HG03045 (cell line): Measurements from ENCODE around the gene NPAS1.
"Not testable (repeated sequence)": the region's sequence is repeated elsewhere in the genome, so short reads cannot be mapped to it uniquely, and the experiment has no call there.

Experiments used
- ATAC-seq: cut with Tn5 transposase; IDR thresholded peaks from one replicate; pipeline ENCODE4 v1.9.1; 2021; ENCODE audit warnings: mild to moderate bottlenecking, moderate library complexity; ENCODE audit not compliant: unreplicated experiment

NPAS1 gene

GRCh38 chr19:46990991-46991676, 28.5 kb upstream of the NPAS1 start:
- ATAC-seq = no peak

DNA sequence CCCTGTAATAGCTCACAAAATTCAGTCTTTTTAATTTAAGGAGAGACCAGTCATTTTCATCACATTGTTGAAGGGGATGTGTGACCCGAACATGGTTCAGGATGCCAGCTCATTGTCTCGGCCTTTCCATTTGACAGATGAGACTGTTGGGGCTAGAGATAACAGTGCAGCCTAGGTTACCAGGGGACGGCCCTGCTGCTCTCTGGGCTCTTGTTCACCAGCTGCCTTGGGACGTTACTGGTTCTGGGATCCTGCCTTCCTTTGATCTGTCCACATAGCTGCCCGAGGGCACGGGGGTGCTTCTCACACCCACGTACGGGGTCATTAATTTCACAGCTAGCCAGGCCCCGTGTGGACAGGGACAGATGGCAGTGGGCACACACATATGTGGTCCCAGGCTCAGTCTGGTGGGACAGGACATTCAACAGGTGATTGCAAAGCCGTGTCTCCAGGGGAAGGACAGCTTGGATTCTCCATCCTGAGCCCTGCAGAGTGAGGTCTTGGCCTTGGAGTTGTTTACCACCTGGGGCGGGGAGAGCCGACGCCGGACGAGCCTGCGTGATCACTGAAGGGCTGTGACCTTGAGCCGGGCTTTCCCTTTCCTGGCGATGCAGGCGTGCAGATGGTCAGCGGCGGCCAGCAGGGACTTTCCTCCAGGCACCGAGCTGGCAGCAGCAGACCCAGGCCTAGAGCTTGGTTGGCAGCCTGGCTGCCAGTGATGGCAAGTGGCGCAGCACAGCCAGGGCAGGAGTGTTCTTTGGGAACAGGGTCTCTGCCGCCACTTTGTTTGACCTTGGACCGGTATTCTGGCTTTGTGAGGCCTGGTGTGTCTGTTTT, 26.7 kb upstream of the NPAS1 start:
- ATAC-seq = no peak

- ATAC-seq = no peak
These were observed 26.0 kb upstream of the NPAS1 start for GRCh38 chr19:46993622-46994021.

GRCh38 chr19:46994141-46994686, 25.4 kb upstream of the NPAS1 start:
- no peak for ATAC-seq

GRCh38 chr19:46995492-46995891, 24.1 kb upstream of the NPAS1 start:
- no peak for ATAC-seq

GRCh38 chr19:46998445-46999125, 21.1 kb upstream of the NPAS1 start:
- no peak for ATAC-seq

DNA sequence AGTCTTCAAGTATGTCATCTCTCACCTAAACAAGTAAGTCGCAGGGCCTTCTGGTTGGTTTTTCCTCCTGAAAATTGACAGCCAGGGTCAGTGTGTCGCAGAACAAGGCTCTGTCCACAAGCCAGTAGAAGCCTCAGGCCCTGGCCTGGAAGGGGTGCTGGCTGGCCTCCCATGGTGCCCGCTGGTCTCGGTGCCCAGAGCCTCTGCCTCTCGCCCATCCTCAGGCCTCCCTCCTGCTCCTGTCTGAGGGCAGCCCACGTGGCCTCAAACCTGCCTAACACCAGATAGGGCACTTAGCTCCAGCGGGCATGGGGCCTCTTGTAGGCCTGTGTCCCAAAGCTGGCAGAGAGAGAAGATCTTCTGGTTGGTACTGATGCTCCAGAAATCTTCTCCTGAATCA, 20.3 kb upstream of the NPAS1 start:
- no peak for ATAC-seq

DNA sequence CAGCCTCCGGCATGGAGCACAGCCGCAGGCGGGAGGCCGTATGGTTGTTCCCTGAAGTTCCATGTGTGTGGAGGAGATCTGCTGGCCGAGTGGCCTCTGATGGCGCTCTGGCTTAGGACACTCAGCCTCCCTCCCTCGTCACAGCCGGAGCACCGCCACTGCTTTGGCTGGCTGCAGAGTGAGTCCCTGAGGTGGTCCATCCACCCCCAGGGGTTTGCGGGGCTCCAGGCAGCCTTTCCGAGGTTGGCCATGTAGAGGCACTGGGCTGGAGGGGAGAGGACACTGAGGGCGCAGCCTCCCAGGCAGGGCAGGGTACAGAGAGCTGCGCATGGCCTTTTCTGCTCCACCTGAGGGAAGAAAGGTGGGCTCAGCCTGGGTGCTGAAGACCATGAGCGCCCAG, 19.8 kb upstream of the NPAS1 start:
- ATAC-seq = no peak

- no peak for ATAC-seq
These were observed 19.3 kb upstream of the NPAS1 start for GRCh38 chr19:47000373-47000772.

- no peak for ATAC-seq
These were observed 18.1 kb upstream of the NPAS1 start for GRCh38 chr19:47001584-47001983.

- no peak for ATAC-seq
These were observed 17.4 kb upstream of the NPAS1 start for GRCh38 chr19:47002106-47002766.

DNA sequence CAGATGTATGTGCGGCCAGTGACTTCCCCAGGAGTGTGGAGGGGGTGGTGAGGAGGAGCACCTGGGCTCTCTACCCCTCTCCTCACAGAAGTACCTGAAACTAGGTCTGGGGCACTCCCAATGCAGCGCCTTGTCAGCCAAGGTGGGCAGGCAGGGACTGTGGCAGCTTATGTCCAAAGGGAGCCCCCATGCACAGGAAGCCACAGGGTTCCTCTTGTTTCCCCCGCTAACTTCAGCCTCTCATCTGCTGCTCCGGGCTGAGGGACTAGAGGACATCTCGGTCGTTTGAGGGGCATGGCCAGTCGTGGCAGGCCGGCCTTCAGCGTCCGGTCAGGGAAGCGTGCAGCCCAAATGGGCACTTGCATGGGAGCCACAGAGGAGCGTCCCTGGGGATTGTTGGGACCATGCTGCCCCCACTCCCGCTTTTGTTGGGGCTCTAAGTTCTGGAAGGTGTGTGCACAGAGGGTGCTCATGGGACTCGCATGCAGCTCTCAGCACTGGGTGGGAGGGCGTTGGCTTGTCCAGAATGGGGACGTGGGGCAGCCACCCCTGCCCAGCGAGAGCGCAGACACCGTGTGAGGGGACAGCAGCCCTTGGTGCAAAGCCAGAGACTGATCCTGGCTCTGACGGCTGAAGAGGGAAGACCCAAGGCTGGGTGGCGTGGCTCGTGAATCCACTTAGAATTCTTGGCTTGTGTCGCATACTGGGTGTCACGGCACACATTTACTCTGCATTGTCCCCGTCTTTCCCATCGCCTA, 16.6 kb upstream of the NPAS1 start:
- no peak for ATAC-seq

GRCh38 chr19:47003611-47004465, 15.8 kb upstream of the NPAS1 start:
- ATAC-seq = no peak

DNA sequence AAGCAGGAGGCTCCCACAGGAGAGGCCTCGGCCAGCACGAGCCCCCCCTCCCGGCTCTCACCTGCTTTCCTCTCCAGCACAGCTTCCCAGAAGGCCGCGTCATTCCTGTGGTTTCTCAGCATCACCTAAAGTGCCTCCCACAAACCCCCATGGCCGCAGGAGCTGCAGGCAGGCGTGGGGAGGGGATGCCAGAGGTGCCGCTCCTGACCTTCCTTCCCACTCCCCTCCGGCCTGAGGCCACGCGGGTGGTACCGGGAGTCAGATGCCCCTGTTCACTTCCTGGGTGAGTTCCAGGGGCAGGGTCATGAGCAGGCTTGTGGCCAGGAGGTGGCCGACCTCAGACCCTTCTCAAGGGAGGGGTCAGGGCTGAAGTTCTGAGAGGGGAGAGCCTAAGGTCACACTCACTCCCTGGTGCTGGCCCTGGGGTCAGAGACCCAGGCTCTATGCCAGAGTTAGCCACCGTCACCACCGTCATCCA, 14.4 kb upstream of the NPAS1 start:
- no peak for ATAC-seq

- no peak for ATAC-seq
These were observed 13.8 kb upstream of the NPAS1 start for GRCh38 chr19:47005873-47006272.

DNA sequence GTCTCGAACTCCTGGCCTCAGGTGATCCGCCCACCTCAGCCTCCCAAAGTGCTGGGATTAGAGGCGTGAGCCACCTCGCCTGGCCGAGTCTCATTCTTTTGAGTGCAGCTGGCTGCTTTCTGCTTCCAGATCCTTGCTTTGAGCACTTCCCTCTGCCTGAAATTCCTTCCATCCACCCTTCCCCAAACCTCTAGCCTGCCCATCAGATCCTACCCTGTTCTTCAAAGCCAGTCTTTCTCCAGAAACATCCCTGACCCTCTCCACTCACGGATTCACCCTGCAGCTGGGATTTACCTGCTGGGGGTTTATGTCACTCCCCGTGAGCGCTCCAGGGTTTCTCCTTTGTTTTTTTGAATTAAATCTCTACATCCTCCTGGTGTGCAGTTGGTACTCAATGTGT, 13.1 kb upstream of the NPAS1 start:
- no peak for ATAC-seq

GRCh38 chr19:47010549-47010948, 9.1 kb upstream of the NPAS1 start:
- ATAC-seq = not testable (repeated sequence)

DNA sequence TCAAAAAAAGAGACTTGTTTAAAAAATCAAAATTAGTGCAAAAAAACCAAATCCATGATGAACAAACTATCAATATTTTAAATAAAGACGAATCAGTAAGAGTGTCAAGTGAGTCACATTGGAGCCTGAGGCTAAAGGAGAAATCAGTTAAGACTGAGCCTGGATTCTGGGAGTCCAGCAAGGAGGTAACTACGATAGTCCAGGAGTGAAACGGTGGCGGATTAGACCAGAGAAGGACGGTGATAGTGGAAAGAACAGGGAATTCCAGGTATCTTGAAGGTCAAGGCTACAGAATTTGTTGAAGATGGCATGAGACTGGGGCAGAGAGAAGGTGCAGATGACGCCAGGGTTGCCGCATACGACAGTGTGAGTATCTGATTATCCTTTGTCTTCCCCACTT, 7.0 kb upstream of the NPAS1 start:
- no peak for ATAC-seq

GRCh38 chr19:47013041-47013517, 6.6 kb upstream of the NPAS1 start:
- no peak for ATAC-seq
